HepG2 (cell line): ENCODE measurements around the gene SARNP. TPM values are rescaled to one million over a fixed set of nuclear protein-coding genes. Genes with fewer than 3 reads are reported as not detected.

ENCODE experiments used
- ATAC-seq: fragments of 200-7000 bp; cut with Tn5 transposase; 3 replicates; pipeline ENCODE4 v1.9.1; 2020; ENCODE audit warnings: mild to moderate bottlenecking, moderate library complexity
- BruUV-seq: library from RNA; stranded (reverse); fragments of 400-500 nt; replicated peaks from 2 replicates; lab custom pipeline; 2021; lab: Mats Ljungman, UMichigan
- CTCF ChIA-PET: fragments of 300-600 bp; formaldehyde crosslinking; extraction: SDS; loops from one replicate; lab custom pipeline; 2021; ENCODE audit warnings: low total read pairs, inconsistent platforms, low intra/inter-chr PET ratio; lab: Yijun Ruan, JAX
- POLR2A ChIA-PET: fragments of 350-600 bp; sonication (Branson Sonifier 250); formaldehyde crosslinking; loops from one replicate; lab custom pipeline; 2020; ENCODE audit warnings: antibody characterized with exemption, inconsistent platforms; lab: Yijun Ruan, JAX
- DNase-seq: peaks from one replicate; pipeline ENCODE4 v3.0.0-alpha.2; 2015; ENCODE audit warnings: low spot score
- FAIRE-seq: peaks from 3 replicates; lab custom pipeline; 2011; peaks lifted over from hg19 to GRCh38; lab: Jason Lieb, UNC
- H2AFZ ChIP-seq: one replicate; pipeline ENCODE4 v1.6.1; 2011; ENCODE audit warnings: low read length, inconsistent platforms
- H3K27ac ChIP-seq: fragments of 300-600 bp; 3 replicates; pipeline ENCODE4 v1.8.0; 2011; ENCODE audit warnings: mixed run types, mild to moderate bottlenecking, mixed read lengths, low read length, inconsistent platforms; ENCODE audit not compliant: insufficient read depth; ENCODE audit errors: extremely low read length
- H3K27me3 ChIP-seq, 2 experiments: fragments of 200-600 bp in 1 of 2; 2 replicates in 1 of 2; 3 replicates in 1 of 2; pipeline versions ENCODE4 v1.6.0 to v1.8.0; 2011; ENCODE audit warnings: low read length in 2 of 2, mild to moderate bottlenecking in 2 of 2, moderate library complexity in 2 of 2, inconsistent platforms in 1 of 2; ENCODE audit not compliant: insufficient read depth in 2 of 2, control insufficient read depth in 1 of 2
- H3K36me3 ChIP-seq, 2 experiments: fragments of 200-600 bp in 1 of 2; replicated peaks in 1 of 2; 2 replicates in 1 of 2; 3 replicates in 1 of 2; pipeline versions ENCODE4 v1.5.1 to v1.8.0; 2011; ENCODE audit warnings: low read length in 2 of 2, inconsistent platforms in 1 of 2; ENCODE audit not compliant: insufficient read depth in 2 of 2, control insufficient read depth in 1 of 2
- H3K4me1 ChIP-seq: 2 replicates; pipeline ENCODE4 v1.5.1; 2012; ENCODE audit warnings: low read length, inconsistent platforms; ENCODE audit not compliant: insufficient read depth
- H3K4me2 ChIP-seq: 2 replicates; pipeline ENCODE4 v1.6.0; 2011; ENCODE audit warnings: low read depth, low read length, inconsistent platforms
- H3K4me3 ChIP-seq, 3 experiments: fragments of 200-600 bp in 1 of 3; sonication (generic), shearing (Covaris generic) in 1 of 3; replicated peaks in 1 of 3; 2 replicates each; pipeline ENCODE4 v1.5.1; 2011 to 2016; ENCODE audit warnings: low read length in 3 of 3, inconsistent platforms in 2 of 3, low read depth in 2 of 3, mild to moderate bottlenecking in 2 of 3, control low read depth in 1 of 3, mixed read lengths in 1 of 3; ENCODE audit not compliant: insufficient read depth in 1 of 3
- H3K79me2 ChIP-seq: one replicate; pipeline ENCODE4 v1.6.1; 2011; ENCODE audit warnings: low read length, inconsistent platforms; ENCODE audit not compliant: insufficient read depth
- H3K9ac ChIP-seq: 2 replicates; pipeline ENCODE4 v1.6.0; 2011; ENCODE audit warnings: mild to moderate bottlenecking, low read depth, low read length, inconsistent platforms; ENCODE audit not compliant: insufficient read depth
- H3K9me3 ChIP-seq: 2 replicates; pipeline ENCODE4 v1.5.1; 2012; ENCODE audit warnings: mild to moderate bottlenecking, low read length
- H4K20me1 ChIP-seq: 2 replicates; pipeline ENCODE4 v1.6.0; 2011; ENCODE audit warnings: inconsistent platforms, mild to moderate bottlenecking, low read length, moderate library complexity; ENCODE audit not compliant: insufficient read depth
- KLF13 ChIP-seq: sonication (generic); formaldehyde crosslinking; IDR thresholded peaks from 2 replicates; pipeline ENCODE4 v1.4.0; 2020; ENCODE audit warnings: mild to moderate bottlenecking, missing genetic modification reagents
- WGBS: methylation state at CpG from one replicate; pipeline ENCODE4 v1.1.6; 2017; ENCODE audit warnings: low lambda C conversion rate; 5-methylcytosine and 5-hydroxymethylcytosine counted together
- in situ Hi-C: cut with HindIII; loops from 2 replicates; pipeline ENCODE4 v1.10.0; 2017; ENCODE audit warnings: low pct_unique_long_range_greater_than_20kb; ENCODE audit not compliant: extremely low pct_ligation_motif_present
- intact Hi-C: fragments of 100-400 bp; cut with micrococcal nuclease; formaldehyde crosslinking; loops from one replicate; pipeline ENCODE4 v1.10.0; 2022; ENCODE audit not compliant: unreplicated experiment
- polyA plus RNA-seq, 8 experiments: library from polyadenylated mRNA; depleted of rRNA in 3 of 8; stranded (reverse) in 7 of 8; unstranded in 1 of 8; fragments of >200 nt; fragmentation: Illumina TruSeq in 4 of 8; extraction: Trizol in 4 of 8; gene quantifications; 2 replicates each; pipeline versions ENCODE4 v1.2.1 to v1.2.3, GENCODE V29; 2011 to 2016; ENCODE audit warnings: low read depth in 4 of 8, missing spikeins in 1 of 8, mixed read lengths in 1 of 8; ENCODE audit not compliant: insufficient read depth in 1 of 8
- total RNA-seq, 5 experiments: library from RNA; depleted of rRNA; stranded (reverse); fragments of >200 nt; fragmentation: Illumina TruSeq; extraction: Trizol; gene quantifications; 2 replicates each; pipeline ENCODE4 v1.2.3, GENCODE V29; 2016; ENCODE audit warnings: low read depth in 1 of 5
- TF ChIP-seq, protein P1 (sequence below), 2 experiments: sonication (generic) in 1 of 2; formaldehyde crosslinking in 1 of 2; IDR thresholded peaks; 2 replicates each; pipeline versions ENCODE4 v1.4.0 to v1.6.1; 2016 to 2020; ENCODE audit warnings: borderline replicate concordance in 1 of 2, low read depth in 1 of 2, mild to moderate bottlenecking in 1 of 2, missing genetic modification reagents in 1 of 2
- TF ChIP-seq, protein P2 (sequence below): IDR thresholded peaks from 2 replicates; pipeline ENCODE4 v1.6.1; 2012; ENCODE audit warnings: low read depth, low read length, improper control_type of control experiment

Gene SARNP
- total and polyA plus RNA-seq, 2 of the 13 experiments (the other 11 are each of a cell fraction or from before 2014, with no cell fraction given) = 59.0 to 95.4 TPM

DNA sequence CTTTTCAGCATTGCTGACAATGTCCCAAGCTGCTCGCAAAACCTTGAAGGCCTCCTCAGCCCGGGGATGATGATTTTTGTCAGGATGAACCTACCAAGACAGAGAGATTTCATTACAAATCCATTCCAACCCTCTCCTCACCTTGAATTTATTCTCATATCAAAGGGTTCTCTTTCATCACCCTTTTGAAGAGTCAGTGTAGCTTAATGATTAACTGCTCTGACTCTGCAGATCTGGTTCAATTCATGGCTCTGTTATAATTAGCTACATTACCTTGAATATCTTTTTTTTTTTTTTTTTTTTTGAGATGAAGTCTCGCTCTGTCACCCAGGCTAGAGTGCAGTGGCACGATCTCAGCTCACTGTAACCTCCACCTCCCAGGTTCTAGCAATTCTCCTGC is 5.9 kb upstream of the SARNP start:
- 50% methylated on average over 4 of the region's 4 CpGs for WGBS
- Histone ChIP-seq H2AFZ (no peak overlapping the region), H3K9ac (no peak overlapping the region), H3K9me3 (no peaks in the 10 kb centered on the region), H3K4me2 (peak overlapping the region; percentile 59), H3K79me2 (peaks cover 31% of the 10 kb centered on the region), H3K4me1 (peaks cover 78% of the 10 kb centered on the region), H3K27me3 (no peaks in the 10 kb centered on the region), H4K20me1 (no peaks in the 10 kb centered on the region)
- in situ Hi-C loops = no loop called here
- DNase-seq = peak; percentile 65
- intact Hi-C loops = no loop called here
- POLR2A ChIA-PET = interaction anchor here (0.7 to 1.7 kb wide), 2 partner anchors 10 to 103 kb away, joined by 3 to 6 read pairs; partner anchors contain the start of gene RDH5
- TF ChIP-seq KLF13 (CRISPR knock-in tag) = no peak
- TF ChIP-seq, protein P1, sequence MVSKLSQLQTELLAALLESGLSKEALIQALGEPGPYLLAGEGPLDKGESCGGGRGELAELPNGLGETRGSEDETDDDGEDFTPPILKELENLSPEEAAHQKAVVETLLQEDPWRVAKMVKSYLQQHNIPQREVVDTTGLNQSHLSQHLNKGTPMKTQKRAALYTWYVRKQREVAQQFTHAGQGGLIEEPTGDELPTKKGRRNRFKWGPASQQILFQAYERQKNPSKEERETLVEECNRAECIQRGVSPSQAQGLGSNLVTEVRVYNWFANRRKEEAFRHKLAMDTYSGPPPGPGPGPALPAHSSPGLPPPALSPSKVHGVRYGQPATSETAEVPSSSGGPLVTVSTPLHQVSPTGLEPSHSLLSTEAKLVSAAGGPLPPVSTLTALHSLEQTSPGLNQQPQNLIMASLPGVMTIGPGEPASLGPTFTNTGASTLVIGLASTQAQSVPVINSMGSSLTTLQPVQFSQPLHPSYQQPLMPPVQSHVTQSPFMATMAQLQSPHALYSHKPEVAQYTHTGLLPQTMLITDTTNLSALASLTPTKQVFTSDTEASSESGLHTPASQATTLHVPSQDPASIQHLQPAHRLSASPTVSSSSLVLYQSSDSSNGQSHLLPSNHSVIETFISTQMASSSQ (IDR thresholded peaks at IDR 0.05; ENCODE audit: low read depth) = peak; percentile 69
- TF ChIP-seq, protein P1 (CRISPR knock-in tag; IDR thresholded peaks at IDR 0.05; ENCODE audit: borderline replicate concordance) = peak; percentile 43; the same call in 1 of the 2 replicates
- TF ChIP-seq, protein P2, sequence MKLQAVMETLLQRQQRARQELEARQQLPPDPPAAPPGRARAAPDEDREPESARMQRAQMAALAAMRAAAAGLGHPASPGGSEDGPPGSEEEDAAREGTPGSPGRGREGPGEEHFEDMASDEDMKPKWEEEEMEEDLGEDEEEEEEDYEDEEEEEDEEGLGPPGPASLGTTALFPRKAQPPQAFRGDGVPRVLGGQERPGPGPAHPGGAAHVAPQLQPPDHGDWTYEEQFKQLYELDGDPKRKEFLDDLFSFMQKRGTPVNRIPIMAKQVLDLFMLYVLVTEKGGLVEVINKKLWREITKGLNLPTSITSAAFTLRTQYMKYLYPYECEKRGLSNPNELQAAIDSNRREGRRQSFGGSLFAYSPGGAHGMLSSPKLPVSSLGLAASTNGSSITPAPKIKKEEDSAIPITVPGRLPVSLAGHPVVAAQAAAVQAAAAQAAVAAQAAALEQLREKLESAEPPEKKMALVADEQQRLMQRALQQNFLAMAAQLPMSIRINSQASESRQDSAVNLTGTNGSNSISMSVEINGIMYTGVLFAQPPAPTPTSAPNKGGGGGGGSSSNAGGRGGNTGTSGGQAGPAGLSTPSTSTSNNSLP = 0 out of 2 replicates have a peak, but pooled peaks have one; percentile 51
- TF ChIP-seq, all 625 proteins: peak for 2
- ATAC-seq (peak; percentile 51), FAIRE-seq (no peak)
- Histone ChIP-seq H3K36me3 (peaks cover 12 to 22% of the 10 kb centered on the region in 2 experiments), H3K4me3 (no peak overlapping the region), H3K27ac (peak overlapping the region; percentile 55)
- no TSS peak for BruUV-seq
- CTCF ChIA-PET = no interaction called here
